Cardiac fibroblast (primary cell): ENCODE data around the gene SRPK1.

Experiments
- DNase-seq, 2 donors: peaks; one replicate each; pipeline versions ENCODE4 v3.0.0 to v3.0.0-alpha.2; 2010; ENCODE audit warnings: low read depth in 2 of 2
- H3K4me3 ChIP-seq, 2 donors: replicated peaks in 1 of 2; 1 replicate in 1 of 2; 2 replicates in 1 of 2; pipeline ENCODE4 v1.5.1; 2011; ENCODE audit warnings: low read depth in 2 of 2, low read length in 2 of 2, mild to moderate bottlenecking in 2 of 2, moderate library complexity in 1 of 2
- CTCF ChIP-seq: IDR thresholded peaks from one replicate; pipeline ENCODE4 v1.5.1; 2011; ENCODE audit warnings: low read depth, mild to moderate bottlenecking, low read length, inconsistent platforms

SRPK1 gene

GRCh38 chr6:35797837-35798526 lies 122.9 kb downstream of the SRPK1 start:
- H3K4me3 ChIP-seq: no peak overlapping the region
- TF ChIP-seq CTCF: no peak
- no peak for DNase-seq

- H3K4me3 ChIP-seq: no peak overlapping the region
- TF ChIP-seq CTCF: no peak
- DNase-seq: no peak
Observed at GRCh38 chr6:35796236-35796635, 124.7 kb downstream of the SRPK1 start.

GRCh38 chr6:35795453-35796071 lies 125.3 kb downstream of the SRPK1 start:
- DNase-seq: no peak
- no peak for TF ChIP-seq CTCF
- no peak overlapping the region for H3K4me3 ChIP-seq

- no peak overlapping the region for H3K4me3 ChIP-seq
- no peak for DNase-seq
- no peak for TF ChIP-seq CTCF
Observed at GRCh38 chr6:35794536-35795452, 126.1 kb downstream of the SRPK1 start.

- DNase-seq: no peak
- no peak for TF ChIP-seq CTCF
Observed at GRCh38 chr6:35790683-35791082, 130.2 kb downstream of the SRPK1 start.

GRCh38 chr6:35788423-35788982 lies 132.4 kb downstream of the SRPK1 start:
- no peak overlapping the region for H3K4me3 ChIP-seq
- no peak for TF ChIP-seq CTCF
- no peak for DNase-seq

More at GRCh38 chr6:35790683-35791082, 130.2 kb downstream of the SRPK1 start:
- H3K4me3 ChIP-seq: no peak overlapping the region
